HCT116 (cell line): ENCODE data around the gene ERFE. TPM values are rescaled to one million over a fixed set of nuclear protein-coding genes. Genes with fewer than 3 reads are reported as not detected.

Experiments
- ATAC-seq: fragments of 200-7000 bp; cut with Tn5 transposase; 2 replicates; pipeline ENCODE4 v1.9.1; 2020; ENCODE audit warnings: mild to moderate bottlenecking, moderate library complexity
- BruUV-seq: library from RNA; stranded (reverse); fragments of 400-500 nt; replicated peaks from 2 replicates; lab custom pipeline; 2021; lab: Mats Ljungman, UMichigan
- CTCF ChIA-PET: fragments of 300-600 bp; sonication (Branson Sonifier 250); formaldehyde crosslinking; loops from one replicate; lab custom pipeline; 2021; ENCODE audit warnings: antibody characterized with exemption; lab: Charles Lee
- POLR2A ChIA-PET: fragments of 300-600, 350-600 bp; sonication (Branson Sonifier 250); formaldehyde crosslinking; loops from one replicate; lab custom pipeline; 2021; ENCODE audit warnings: antibody characterized with exemption; lab: Charles Lee
- RAD21 ChIA-PET, 2 experiments: fragments of 300-600 bp; sonication (Branson Sonifier 250); formaldehyde crosslinking; loops; one replicate each; lab custom pipeline; 2023; ENCODE audit warnings: low total read pairs in 2 of 2; ENCODE audit not compliant: uncharacterized antibody in 2 of 2, unreplicated experiment in 2 of 2, low non-redundant PET in 1 of 2; lab: Charles Lee
- DNase-seq: peaks from one replicate; pipeline ENCODE4 v3.0.0-alpha.2; 2010; ENCODE audit warnings: low read depth, low spot score
- H2AFZ ChIP-seq: fragments of 200-600 bp; shearing (Covaris generic), sonication (generic); 2 replicates; pipeline ENCODE4 v1.6.1; 2017; ENCODE audit warnings: low read depth, mixed run types, mixed read lengths, antibody characterized with exemption, low read length; ENCODE audit not compliant: poor library complexity, severe bottlenecking
- H3K27ac ChIP-seq: 2 replicates; pipeline ENCODE4 v1.5.1; 2012; ENCODE audit warnings: low read depth, low read length
- H3K27me3 ChIP-seq: fragments of 200-600 bp; sonication (generic); 2 replicates; pipeline ENCODE4 v1.6.1; 2016; ENCODE audit warnings: mixed run types, low read length, mixed read lengths; ENCODE audit not compliant: insufficient read depth
- H3K36me3 ChIP-seq, 2 experiments: fragments of 200-500 bp in 1 of 2; fragments of 200-600 bp in 1 of 2; sonication (Bioruptor generic) in 1 of 2; sonication (generic) in 1 of 2; 2 replicates each; pipeline versions ENCODE4 v1.5.1 to v1.6.1; 2014 to 2016; ENCODE audit warnings: low read length in 2 of 2, inconsistent platforms in 1 of 2, mixed read lengths in 1 of 2, mixed run types in 1 of 2; ENCODE audit not compliant: insufficient read depth in 2 of 2, control insufficient read depth in 1 of 2
- H3K4me1 ChIP-seq, 2 experiments: fragments of 200-600 bp in 1 of 2; sonication (generic) in 1 of 2; 2 replicates each; pipeline versions ENCODE4 v1.5.1 to v1.6.1; 2012 to 2017; ENCODE audit warnings: low read length in 2 of 2, inconsistent platforms in 1 of 2, mild to moderate bottlenecking in 1 of 2, mixed read lengths in 1 of 2, mixed run types in 1 of 2, moderate library complexity in 1 of 2; ENCODE audit not compliant: insufficient read depth in 2 of 2, control insufficient read depth in 1 of 2
- H3K4me2 ChIP-seq: fragments of 200-600 bp; sonication (generic); 2 replicates; pipeline ENCODE4 v1.6.1; 2017; ENCODE audit warnings: mixed run types, low read length, mixed read lengths
- H3K4me3 ChIP-seq, 2 experiments: fragments of 200-600 bp in 1 of 2; sonication (generic) in 1 of 2; replicated peaks in 1 of 2; 2 replicates each; pipeline ENCODE4 v1.5.1; 2011 to 2016; ENCODE audit warnings: low read length in 2 of 2, control low read depth in 1 of 2, low read depth in 1 of 2, mild to moderate bottlenecking in 1 of 2, mixed read lengths in 1 of 2, mixed run types in 1 of 2
- H3K79me2 ChIP-seq: fragments of 200-600 bp; sonication (generic); 2 replicates; pipeline ENCODE4 v1.6.1; 2017; ENCODE audit warnings: mild to moderate bottlenecking, mixed run types, low read length, moderate library complexity, mixed read lengths; ENCODE audit not compliant: insufficient read depth
- H3K9ac ChIP-seq: fragments of 200-600 bp; sonication (generic); 2 replicates; pipeline ENCODE4 v1.6.1; 2016; ENCODE audit warnings: low read length, mixed read lengths
- H3K9me2 ChIP-seq: fragments of 200-600 bp; sonication (generic), shearing (Covaris generic); 2 replicates; pipeline ENCODE4 v1.6.1; 2017; ENCODE audit warnings: mixed run types, mild to moderate bottlenecking, moderate library complexity; ENCODE audit not compliant: insufficient read depth
- H3K9me3 ChIP-seq, 2 experiments: fragments of 200-500 bp in 1 of 2; fragments of 200-600 bp in 1 of 2; sonication (Bioruptor generic) in 1 of 2; sonication (generic) in 1 of 2; 2 replicates each; pipeline ENCODE4 v1.6.1; 2014 to 2017; ENCODE audit warnings: low read length in 2 of 2, mixed read lengths in 2 of 2, inconsistent platforms in 1 of 2, low read depth in 1 of 2, mild to moderate bottlenecking in 1 of 2, mixed run types in 1 of 2, moderate library complexity in 1 of 2; ENCODE audit not compliant: control insufficient read depth in 1 of 2, insufficient read depth in 1 of 2
- H4K20me1 ChIP-seq: fragments of 200-600 bp; sonication (generic), shearing (Covaris generic); 2 replicates; pipeline ENCODE4 v1.6.1; 2017; ENCODE audit warnings: mixed run types, mild to moderate bottlenecking, moderate library complexity; ENCODE audit not compliant: insufficient read depth
- EGR1 ChIP-seq: IDR thresholded peaks from 2 replicates; pipeline ENCODE4 v1.6.1; 2012; ENCODE audit warnings: low read depth
- ELF1 ChIP-seq: IDR thresholded peaks from 2 replicates; pipeline ENCODE4 v1.6.1; 2012; ENCODE audit warnings: low read depth, borderline replicate concordance
- EZH2 ChIP-seq: fragments of 200-600 bp; sonication (generic); IDR thresholded peaks from 2 replicates; pipeline ENCODE4 v1.6.1; 2017; ENCODE audit warnings: antibody characterized with exemption, mixed run types
- EZH2phosphoT487 ChIP-seq: fragments of 200-600 bp; IDR thresholded peaks from 2 replicates; pipeline ENCODE4 v1.6.1; 2018; ENCODE audit warnings: antibody characterized with exemption, borderline replicate concordance
- FOSL1 ChIP-seq: IDR thresholded peaks from 2 replicates; pipeline ENCODE4 v1.6.1; 2012; ENCODE audit warnings: low read depth
- JUND ChIP-seq: IDR thresholded peaks from 2 replicates; pipeline ENCODE4 v1.6.1; 2012
- POLR2A ChIP-seq: IDR thresholded peaks from 2 replicates; pipeline ENCODE4 v1.7.0; 2011; ENCODE audit warnings: borderline replicate concordance; ENCODE audit not compliant: insufficient read depth, insufficient read length; ENCODE audit errors: extremely low read depth
- RAD21 ChIP-seq: IDR thresholded peaks from 2 replicates; pipeline ENCODE4 v1.6.1; 2012; ENCODE audit warnings: low read depth, mild to moderate bottlenecking
- SP1 ChIP-seq: IDR thresholded peaks from 2 replicates; pipeline ENCODE4 v1.6.1; 2012; ENCODE audit warnings: low read depth
- SRF ChIP-seq: IDR thresholded peaks from 2 replicates; pipeline ENCODE4 v1.6.1; 2012; ENCODE audit warnings: low read depth
- ZFX ChIP-seq: fragments of 450-650 bp; IDR thresholded peaks from 2 replicates; pipeline ENCODE4 v1.6.1; 2017
- intact Hi-C: fragments of 100-400 bp; cut with micrococcal nuclease; formaldehyde crosslinking; loops from 2 replicates; pipeline ENCODE4 v1.10.0; 2022
- total RNA-seq: library from RNA; stranded (reverse); gene quantifications from one replicate; pipeline ENCODE4 v1.2.1, GENCODE V29; 2021; ENCODE audit not compliant: unreplicated experiment
- TF ChIP-seq, protein P1 (sequence below): IDR thresholded peaks from 2 replicates; pipeline ENCODE4 v1.6.1; 2012; ENCODE audit warnings: low read depth
- TF ChIP-seq, protein P2 (sequence below), 3 experiments: fragments of 200-600 bp in 1 of 3; sonication (generic) in 1 of 3; IDR thresholded peaks in 2 of 3; conservative IDR thresholded peaks in 1 of 3; 2 replicates each; pipeline ENCODE4 v1.5.1; 2012 to 2017; ENCODE audit warnings: low read depth in 2 of 3, low read length in 2 of 3, antibody characterized with exemption in 1 of 3, borderline replicate concordance in 1 of 3, control low read depth in 1 of 3, mild to moderate bottlenecking in 1 of 3, mixed read lengths in 1 of 3, mixed run types in 1 of 3, moderate library complexity in 1 of 3; ENCODE audit not compliant: insufficient read depth in 1 of 3
- TF ChIP-seq, protein P3 (sequence below): IDR thresholded peaks from 2 replicates; pipeline ENCODE4 v1.6.1; 2012

The ERFE gene
- total RNA-seq, 1 experiment from 2014 or later = 17.3 TPM

DNA sequence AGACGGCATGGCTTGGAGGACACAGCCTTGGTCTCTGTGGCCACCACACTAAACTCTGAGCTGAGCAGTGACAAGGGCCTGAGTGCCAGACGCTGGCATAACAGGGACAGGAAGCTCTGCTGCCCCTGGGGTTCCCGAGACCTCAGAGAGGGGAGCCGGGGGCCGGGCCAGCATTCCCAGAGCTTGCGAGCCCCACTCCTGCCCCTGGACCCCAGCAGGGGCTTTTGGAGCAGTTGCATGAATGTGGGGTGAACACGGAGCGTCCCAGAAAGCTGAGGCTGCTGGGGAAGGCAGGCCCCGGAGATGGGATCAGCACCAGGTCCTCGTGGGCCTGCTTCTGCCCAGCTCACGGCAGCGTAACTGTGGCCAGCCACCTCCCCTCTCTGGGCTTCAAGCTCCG is 7.6 kb upstream of the ERFE start:
- no peak for DNase-seq
- intact Hi-C loops = no loop called here
- ATAC-seq = no peak
- no peaks in the 10 kb centered on the region for H3K9me3 ChIP-seq
- TF ChIP-seq, protein P1, sequence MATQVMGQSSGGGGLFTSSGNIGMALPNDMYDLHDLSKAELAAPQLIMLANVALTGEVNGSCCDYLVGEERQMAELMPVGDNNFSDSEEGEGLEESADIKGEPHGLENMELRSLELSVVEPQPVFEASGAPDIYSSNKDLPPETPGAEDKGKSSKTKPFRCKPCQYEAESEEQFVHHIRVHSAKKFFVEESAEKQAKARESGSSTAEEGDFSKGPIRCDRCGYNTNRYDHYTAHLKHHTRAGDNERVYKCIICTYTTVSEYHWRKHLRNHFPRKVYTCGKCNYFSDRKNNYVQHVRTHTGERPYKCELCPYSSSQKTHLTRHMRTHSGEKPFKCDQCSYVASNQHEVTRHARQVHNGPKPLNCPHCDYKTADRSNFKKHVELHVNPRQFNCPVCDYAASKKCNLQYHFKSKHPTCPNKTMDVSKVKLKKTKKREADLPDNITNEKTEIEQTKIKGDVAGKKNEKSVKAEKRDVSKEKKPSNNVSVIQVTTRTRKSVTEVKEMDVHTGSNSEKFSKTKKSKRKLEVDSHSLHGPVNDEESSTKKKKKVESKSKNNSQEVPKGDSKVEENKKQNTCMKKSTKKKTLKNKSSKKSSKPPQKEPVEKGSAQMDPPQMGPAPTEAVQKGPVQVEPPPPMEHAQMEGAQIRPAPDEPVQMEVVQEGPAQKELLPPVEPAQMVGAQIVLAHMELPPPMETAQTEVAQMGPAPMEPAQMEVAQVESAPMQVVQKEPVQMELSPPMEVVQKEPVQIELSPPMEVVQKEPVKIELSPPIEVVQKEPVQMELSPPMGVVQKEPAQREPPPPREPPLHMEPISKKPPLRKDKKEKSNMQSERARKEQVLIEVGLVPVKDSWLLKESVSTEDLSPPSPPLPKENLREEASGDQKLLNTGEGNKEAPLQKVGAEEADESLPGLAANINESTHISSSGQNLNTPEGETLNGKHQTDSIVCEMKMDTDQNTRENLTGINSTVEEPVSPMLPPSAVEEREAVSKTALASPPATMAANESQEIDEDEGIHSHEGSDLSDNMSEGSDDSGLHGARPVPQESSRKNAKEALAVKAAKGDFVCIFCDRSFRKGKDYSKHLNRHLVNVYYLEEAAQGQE = no peak
- TF ChIP-seq, protein P2, sequence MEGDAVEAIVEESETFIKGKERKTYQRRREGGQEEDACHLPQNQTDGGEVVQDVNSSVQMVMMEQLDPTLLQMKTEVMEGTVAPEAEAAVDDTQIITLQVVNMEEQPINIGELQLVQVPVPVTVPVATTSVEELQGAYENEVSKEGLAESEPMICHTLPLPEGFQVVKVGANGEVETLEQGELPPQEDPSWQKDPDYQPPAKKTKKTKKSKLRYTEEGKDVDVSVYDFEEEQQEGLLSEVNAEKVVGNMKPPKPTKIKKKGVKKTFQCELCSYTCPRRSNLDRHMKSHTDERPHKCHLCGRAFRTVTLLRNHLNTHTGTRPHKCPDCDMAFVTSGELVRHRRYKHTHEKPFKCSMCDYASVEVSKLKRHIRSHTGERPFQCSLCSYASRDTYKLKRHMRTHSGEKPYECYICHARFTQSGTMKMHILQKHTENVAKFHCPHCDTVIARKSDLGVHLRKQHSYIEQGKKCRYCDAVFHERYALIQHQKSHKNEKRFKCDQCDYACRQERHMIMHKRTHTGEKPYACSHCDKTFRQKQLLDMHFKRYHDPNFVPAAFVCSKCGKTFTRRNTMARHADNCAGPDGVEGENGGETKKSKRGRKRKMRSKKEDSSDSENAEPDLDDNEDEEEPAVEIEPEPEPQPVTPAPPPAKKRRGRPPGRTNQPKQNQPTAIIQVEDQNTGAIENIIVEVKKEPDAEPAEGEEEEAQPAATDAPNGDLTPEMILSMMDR (IDR thresholded peaks at IDR 0.05 in 2 of 3, conservative IDR thresholded peaks at IDR 0.05 in 1 of 3; ENCODE audit: borderline replicate concordance in 1 of 3, insufficient read depth in 1 of 3, low read depth in 2 of 3, low read length in 2 of 3) = no peak
- no peak for TF ChIP-seq EZH2
- no peak for TF ChIP-seq ELF1
- TF ChIP-seq EGR1 = no peak
- TF ChIP-seq EZH2phosphoT487 = no peak
- TF ChIP-seq POLR2A = no peak
- TF ChIP-seq SRF = no peak
- TF ChIP-seq SP1 = no peak
- no peak for TF ChIP-seq JUND
- TF ChIP-seq RAD21 = no peak
- TF ChIP-seq FOSL1 = no peak
- TF ChIP-seq ZFX = no peak
- TF ChIP-seq, protein P3, sequence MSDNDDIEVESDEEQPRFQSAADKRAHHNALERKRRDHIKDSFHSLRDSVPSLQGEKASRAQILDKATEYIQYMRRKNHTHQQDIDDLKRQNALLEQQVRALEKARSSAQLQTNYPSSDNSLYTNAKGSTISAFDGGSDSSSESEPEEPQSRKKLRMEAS = no peak
- H4K20me1 ChIP-seq = no peaks in the 10 kb centered on the region
- ChIA-PET POLR2A (no interaction called here), RAD21 (no interaction called here), CTCF (no interaction called here)
- no peak overlapping the region for H3K4me2 ChIP-seq
- H3K36me3 ChIP-seq = no peaks in the 10 kb centered on the region
- H3K27ac ChIP-seq = no peak overlapping the region
- no peaks in the 10 kb centered on the region for H3K27me3 ChIP-seq
- H3K4me3 ChIP-seq = no peak overlapping the region
- no peaks in the 10 kb centered on the region for H3K9me2 ChIP-seq
- no TSS peak for BruUV-seq
- no peak overlapping the region for H2AFZ ChIP-seq
- H3K79me2 ChIP-seq = no peaks in the 10 kb centered on the region
- peaks cover 4 to 8% of the 10 kb centered on the region in 2 experiments; a peak in 3 of 4 replicates for H3K4me1 ChIP-seq
- no peak overlapping the region for H3K9ac ChIP-seq
